Karpas-422 (cell line): ENCODE data around the gene TNIP3. TPM values are rescaled to one million over a fixed set of nuclear protein-coding genes. Genes with fewer than 3 reads are reported as not detected.
"Not testable (repeated sequence)": the region's sequence is repeated elsewhere in the genome, so short reads cannot be mapped to it uniquely, and the experiment has no call there.

ENCODE experiments used
- DNase-seq: peaks from one replicate; pipeline ENCODE4 v3.0.0-alpha.2; 2015
- H2AFZ ChIP-seq: fragments of 200-600 bp; sonication (generic); 2 replicates; pipeline ENCODE4 v1.6.1; 2014; ENCODE audit warnings: antibody characterized with exemption, low read length, mixed read lengths
- H3K27ac ChIP-seq: fragments of 200-600 bp; sonication (generic); 2 replicates; pipeline ENCODE4 v1.5.1; 2014; ENCODE audit warnings: mild to moderate bottlenecking, low read length, moderate library complexity
- H3K27me3 ChIP-seq: fragments of 200-600 bp; sonication (generic); 2 replicates; pipeline ENCODE4 v1.6.1; 2014; ENCODE audit warnings: low read length, mixed read lengths
- H3K36me3 ChIP-seq: fragments of 200-600 bp; sonication (generic); 2 replicates; pipeline ENCODE4 v1.6.1; 2014; ENCODE audit warnings: low read length, mixed read lengths; ENCODE audit not compliant: insufficient read depth
- H3K4me1 ChIP-seq: fragments of 200-600 bp; sonication (generic); 2 replicates; pipeline ENCODE4 v1.6.1; 2014; ENCODE audit warnings: mild to moderate bottlenecking, low read length, mixed read lengths
- H3K4me2 ChIP-seq: fragments of 200-600 bp; sonication (generic); 2 replicates; pipeline ENCODE4 v1.6.1; 2014; ENCODE audit warnings: low read length, low read depth, mild to moderate bottlenecking; ENCODE audit not compliant: poor library complexity, severe bottlenecking
- H3K4me3 ChIP-seq: fragments of 200-600 bp; sonication (generic); 2 replicates; pipeline ENCODE4 v1.5.1; 2014; ENCODE audit warnings: mild to moderate bottlenecking, antibody characterized with exemption, low read length, mixed read lengths
- H3K79me2 ChIP-seq: fragments of 200-600 bp; sonication (generic); 2 replicates; pipeline ENCODE4 v1.6.1; 2014; ENCODE audit warnings: mild to moderate bottlenecking, low read length, mixed read lengths
- H3K9ac ChIP-seq: fragments of 200-600 bp; sonication (generic); 2 replicates; pipeline ENCODE4 v1.6.0; 2014; ENCODE audit warnings: low read length
- H3K9me2 ChIP-seq: fragments of 200-600 bp; sonication (generic), shearing (Covaris generic); replicated peaks from 2 replicates; pipeline ENCODE4 v1.6.0; 2014; ENCODE audit warnings: mild to moderate bottlenecking, low read length, moderate library complexity; ENCODE audit not compliant: insufficient read depth
- H3K9me3 ChIP-seq: fragments of 300-700, 200-600 bp; sonication (generic); 2 replicates; pipeline ENCODE4 v1.6.1; 2014; ENCODE audit warnings: low read length, mixed read lengths
- H4K20me1 ChIP-seq: fragments of 200-600 bp; sonication (generic); 2 replicates; pipeline ENCODE4 v1.6.1; 2014; ENCODE audit warnings: mild to moderate bottlenecking, antibody characterized with exemption, low read length, low read depth; ENCODE audit not compliant: insufficient read depth
- total RNA-seq: library from RNA; depleted of rRNA; stranded (reverse); fragments of >200 nt; shearing (Covaris generic); gene quantifications from 2 replicates; pipeline ENCODE4 v1.2.3, GENCODE V29; 2014; ENCODE audit warnings: low replicate concordance; rRNA removed

The TNIP3 gene
- total RNA-seq, result not detected in 2 replicates

GRCh38 chr4:121164291-121164690, at the start of gene TNIP3:
TSS of gene TNIP3 (minus strand) at chr4:121164321. CDS start at chr4:121164125, 196 bp downstream.
- no peaks in the 10 kb centered on the region for H3K4me1 ChIP-seq
- no peaks in the 10 kb centered on the region for H3K9me3 ChIP-seq
- no peaks in the 10 kb centered on the region for H3K79me2 ChIP-seq
- no peak within 1 kb of the TSS for H3K9ac ChIP-seq
- no peak for DNase-seq
- H3K27me3 ChIP-seq, result 0 out of 2 replicates have a peak, but pooled peaks cover 1% of the 10 kb centered on the region
- H4K20me1 ChIP-seq, result no peaks in the 10 kb centered on the region
- no peaks in the 10 kb centered on the region for H3K9me2 ChIP-seq
- no peak within 1 kb of the TSS for H2AFZ ChIP-seq
- no peaks in the 10 kb centered on the region for H3K36me3 ChIP-seq
- H3K4me2 ChIP-seq, result no peak within 1 kb of the TSS
- H3K4me3 ChIP-seq, result no peak within 1 kb of the TSS
- no peak within 1 kb of the TSS for H3K27ac ChIP-seq

- Histone ChIP-seq H3K27me3 (no peaks in the 10 kb centered on the region), H3K4me2 (no peak overlapping the region), H4K20me1 (no peaks in the 10 kb centered on the region), H3K36me3 (no peaks in the 10 kb centered on the region), H2AFZ (no peak overlapping the region), H3K9me2 (no peaks in the 10 kb centered on the region), H3K4me1 (no peaks in the 10 kb centered on the region), H3K79me2 (no peaks in the 10 kb centered on the region), H3K9ac (no peak overlapping the region), H3K4me3 (no peak overlapping the region), H3K9me3 (no peaks in the 10 kb centered on the region), H3K27ac (no peak overlapping the region)
- no peak for DNase-seq
Observed at GRCh38 chr4:121212806-121213205, 48.7 kb upstream of the TNIP3 start.

- H3K9me2 ChIP-seq, result no peaks in the 10 kb centered on the region
Observed at GRCh38 chr4:121209171-121209570, 45.0 kb upstream of the TNIP3 start.

GRCh38 chr4:121208244-121209007, 44.3 kb upstream of the TNIP3 start:
- no peak overlapping the region for H3K9ac ChIP-seq
- no peaks in the 10 kb centered on the region for H4K20me1 ChIP-seq
- DNase-seq, result no peak
- no peaks in the 10 kb centered on the region for H3K9me2 ChIP-seq
- no peak overlapping the region for H3K27ac ChIP-seq
- H3K27me3 ChIP-seq, result no peaks in the 10 kb centered on the region
- no peaks in the 10 kb centered on the region for H3K9me3 ChIP-seq
- H3K4me1 ChIP-seq, result no peaks in the 10 kb centered on the region
- H3K36me3 ChIP-seq, result no peaks in the 10 kb centered on the region
- H2AFZ ChIP-seq, result no peak overlapping the region
- H3K4me2 ChIP-seq, result no peak overlapping the region
- H3K79me2 ChIP-seq, result no peaks in the 10 kb centered on the region
- no peak overlapping the region for H3K4me3 ChIP-seq

More at GRCh38 chr4:121209171-121209570, 45.0 kb upstream of the TNIP3 start:
- Histone ChIP-seq H3K4me2 (no peak overlapping the region), H3K9ac (no peak overlapping the region), H3K27me3 (no peaks in the 10 kb centered on the region), H3K79me2 (no peaks in the 10 kb centered on the region), H3K4me1 (no peaks in the 10 kb centered on the region), H3K27ac (no peak overlapping the region), H3K36me3 (no peaks in the 10 kb centered on the region), H4K20me1 (no peaks in the 10 kb centered on the region), H3K9me3 (no peaks in the 10 kb centered on the region), H2AFZ (no peak overlapping the region), H3K4me3 (no peak overlapping the region)
- DNase-seq, result no peak

- not testable (repeated sequence) for H2AFZ ChIP-seq
Observed at GRCh38 chr4:121205777-121206176, 41.7 kb upstream of the TNIP3 start.

GRCh38 chr4:121200795-121201472, 36.8 kb upstream of the TNIP3 start:
- no peaks in the 10 kb centered on the region for H3K27me3 ChIP-seq
- no peak overlapping the region for H2AFZ ChIP-seq
- no peaks in the 10 kb centered on the region for H3K9me3 ChIP-seq
- H3K4me2 ChIP-seq, result no peak overlapping the region
- no peak overlapping the region for H3K9ac ChIP-seq
- H3K79me2 ChIP-seq, result no peaks in the 10 kb centered on the region
- H3K36me3 ChIP-seq, result no peaks in the 10 kb centered on the region
- no peaks in the 10 kb centered on the region for H3K4me1 ChIP-seq
- no peaks in the 10 kb centered on the region for H4K20me1 ChIP-seq
- no peaks in the 10 kb centered on the region for H3K9me2 ChIP-seq
- H3K4me3 ChIP-seq, result no peak overlapping the region
- no peak for DNase-seq
- H3K27ac ChIP-seq, result no peak overlapping the region

More at GRCh38 chr4:121205777-121206176, 41.7 kb upstream of the TNIP3 start:
- H3K4me2 ChIP-seq, H4K20me1 ChIP-seq, H3K9me3 ChIP-seq, H3K4me3 ChIP-seq, DNase-seq, H3K79me2 ChIP-seq, H3K36me3 ChIP-seq, H3K27me3 ChIP-seq, H3K9ac ChIP-seq, H3K9me2 ChIP-seq, H3K27ac ChIP-seq, H3K4me1 ChIP-seq: not testable (repeated sequence)

GRCh38 chr4:121199742-121200561, 35.8 kb upstream of the TNIP3 start:
- Histone ChIP-seq H2AFZ (no peak overlapping the region), H3K4me3 (no peak overlapping the region), H3K4me2 (no peak overlapping the region), H3K4me1 (no peaks in the 10 kb centered on the region), H3K9me2 (no peaks in the 10 kb centered on the region), H3K27ac (no peak overlapping the region), H3K27me3 (no peaks in the 10 kb centered on the region), H3K36me3 (no peaks in the 10 kb centered on the region), H3K9me3 (no peaks in the 10 kb centered on the region), H3K79me2 (no peaks in the 10 kb centered on the region), H4K20me1 (no peaks in the 10 kb centered on the region), H3K9ac (no peak overlapping the region)
- no peak for DNase-seq

- no peak overlapping the region for H3K4me2 ChIP-seq
- no peak overlapping the region for H3K27ac ChIP-seq
- H3K9me2 ChIP-seq, result no peaks in the 10 kb centered on the region
- H4K20me1 ChIP-seq, result no peaks in the 10 kb centered on the region
- H3K4me1 ChIP-seq, result no peaks in the 10 kb centered on the region
- no peaks in the 10 kb centered on the region for H3K79me2 ChIP-seq
- H3K36me3 ChIP-seq, result no peaks in the 10 kb centered on the region
- H3K27me3 ChIP-seq, result no peaks in the 10 kb centered on the region
- no peaks in the 10 kb centered on the region for H3K9me3 ChIP-seq
- H3K4me3 ChIP-seq, result no peak overlapping the region
- no peak overlapping the region for H3K9ac ChIP-seq
- no peak overlapping the region for H2AFZ ChIP-seq
- no peak for DNase-seq
Observed at GRCh38 chr4:121198251-121198650, 34.1 kb upstream of the TNIP3 start.
